ENCODE results near the gene GOLPH3. TPM values are rescaled to one million over a fixed set of nuclear protein-coding genes. Genes with fewer than 3 reads are reported as not detected.

The GOLPH3 gene
- total RNA-seq, 1 experiment from 2014 or later, result 115 TPM

GRCh38 chr5:32090026-32090754 lies 83.9 kb downstream of the GOLPH3 start:
- intact Hi-C loops (cut with micrococcal nuclease; ENCODE audit: unreplicated experiment), result loop anchor here (5.0 kb wide), 1 partner anchor 508 kb away; no protein-coding TSS in a partner anchor
- Mint-ChIP-seq H3K36me3 (ENCODE audit: insufficient read depth, unreplicated experiment) (peaks cover 19% of the 10 kb centered on the region), H3K27ac (ENCODE audit: unreplicated experiment) (no peak overlapping the region), H3K9me3 (ENCODE audit: low read depth, unreplicated experiment) (no peaks in the 10 kb centered on the region), H3K4me1 (ENCODE audit: low read depth, unreplicated experiment) (no peaks in the 10 kb centered on the region), H3K4me3 (ENCODE audit: low read depth, unreplicated experiment) (no peak overlapping the region), H3K27me3 (ENCODE audit: unreplicated experiment) (no peaks in the 10 kb centered on the region)
- DNase-seq, result no peak
- TF ChIP-seq CTCF (IDR thresholded peaks at IDR 0.05; ENCODE audit: unreplicated experiment), result no peak
- CTCF ChIA-PET, result interaction anchor here (0.7 kb wide), 2 partner anchors 18 to 51 kb away, joined by 5 read pairs; no protein-coding TSS in a partner anchor
- no TSS peak for BruUV-seq (replicated peaks)

GRCh38 chr5:32089146-32090000 lies 84.7 kb downstream of the GOLPH3 start:
- Mint-ChIP-seq H3K36me3 (ENCODE audit: insufficient read depth, unreplicated experiment) (peaks cover 15% of the 10 kb centered on the region), H3K27ac (ENCODE audit: unreplicated experiment) (no peak overlapping the region), H3K4me1 (ENCODE audit: low read depth, unreplicated experiment) (no peaks in the 10 kb centered on the region), H3K9me3 (ENCODE audit: low read depth, unreplicated experiment) (no peaks in the 10 kb centered on the region), H3K4me3 (ENCODE audit: low read depth, unreplicated experiment) (no peak overlapping the region), H3K27me3 (ENCODE audit: unreplicated experiment) (no peaks in the 10 kb centered on the region)
- intact Hi-C loops (cut with micrococcal nuclease; ENCODE audit: unreplicated experiment), result no loop called here
- BruUV-seq (replicated peaks), result no TSS peak
- CTCF ChIA-PET, result no interaction called here
- no peak for TF ChIP-seq CTCF (IDR thresholded peaks at IDR 0.05; ENCODE audit: unreplicated experiment)
- no peak for DNase-seq

GRCh38 chr5:32088214-32088613 lies 85.9 kb downstream of the GOLPH3 start:
- CTCF ChIA-PET, result interaction anchor here (1.5 kb wide), 1 partner anchor 12 kb away, joined by 3 read pairs; no protein-coding TSS in a partner anchor
- BruUV-seq (replicated peaks), result no TSS peak
- no peaks in the 10 kb centered on the region for H3K9me3 Mint-ChIP-seq (ENCODE audit: low read depth, unreplicated experiment)
- TF ChIP-seq CTCF (IDR thresholded peaks at IDR 0.05; ENCODE audit: unreplicated experiment), result no peak
- no peaks in the 10 kb centered on the region for H3K27me3 Mint-ChIP-seq (ENCODE audit: unreplicated experiment)
- intact Hi-C loops (cut with micrococcal nuclease; ENCODE audit: unreplicated experiment), result no loop called here
- peaks cover 13% of the 10 kb centered on the region for H3K36me3 Mint-ChIP-seq (ENCODE audit: insufficient read depth, unreplicated experiment)
- no peak for DNase-seq
- H3K27ac Mint-ChIP-seq (ENCODE audit: unreplicated experiment), result no peak overlapping the region
- H3K4me3 Mint-ChIP-seq (ENCODE audit: low read depth, unreplicated experiment), result no peak overlapping the region
- no peaks in the 10 kb centered on the region for H3K4me1 Mint-ChIP-seq (ENCODE audit: low read depth, unreplicated experiment)

GRCh38 chr5:32087086-32088082 lies 86.7 kb downstream of the GOLPH3 start:
- peaks cover 9% of the 10 kb centered on the region for H3K36me3 Mint-ChIP-seq (ENCODE audit: insufficient read depth, unreplicated experiment)
- intact Hi-C loops (cut with micrococcal nuclease; ENCODE audit: unreplicated experiment), result no loop called here
- H3K27ac Mint-ChIP-seq (ENCODE audit: unreplicated experiment), result no peak overlapping the region
- no peaks in the 10 kb centered on the region for H3K27me3 Mint-ChIP-seq (ENCODE audit: unreplicated experiment)
- no peak for TF ChIP-seq CTCF (IDR thresholded peaks at IDR 0.05; ENCODE audit: unreplicated experiment)
- H3K9me3 Mint-ChIP-seq (ENCODE audit: low read depth, unreplicated experiment), result no peaks in the 10 kb centered on the region
- H3K4me1 Mint-ChIP-seq (ENCODE audit: low read depth, unreplicated experiment), result no peaks in the 10 kb centered on the region
- no peak overlapping the region for H3K4me3 Mint-ChIP-seq (ENCODE audit: low read depth, unreplicated experiment)
- CTCF ChIA-PET, result interaction anchor here (0.7 to 1.5 kb wide), 2 partner anchors 11 to 341 kb away, joined by 3 to 4 read pairs; no protein-coding TSS in a partner anchor
- no peak for DNase-seq
- BruUV-seq (replicated peaks), result no TSS peak

Measured in Calu3 (cell line).